SKM-1 treated with dmso at 0.1 percent for 144 hours (cell line): Measurements from ENCODE around the gene PPP2R5A.
"Not testable (repeated sequence)": the region's sequence is repeated elsewhere in the genome, so short reads cannot be mapped to it uniquely, and the experiment has no call there.

Experiments
- DNase-seq: peaks from one replicate; lab custom pipeline; 2025; ENCODE audit not compliant: unreplicated experiment; lab: John Stamatoyannopoulos, UW

Gene PPP2R5A

DNA sequence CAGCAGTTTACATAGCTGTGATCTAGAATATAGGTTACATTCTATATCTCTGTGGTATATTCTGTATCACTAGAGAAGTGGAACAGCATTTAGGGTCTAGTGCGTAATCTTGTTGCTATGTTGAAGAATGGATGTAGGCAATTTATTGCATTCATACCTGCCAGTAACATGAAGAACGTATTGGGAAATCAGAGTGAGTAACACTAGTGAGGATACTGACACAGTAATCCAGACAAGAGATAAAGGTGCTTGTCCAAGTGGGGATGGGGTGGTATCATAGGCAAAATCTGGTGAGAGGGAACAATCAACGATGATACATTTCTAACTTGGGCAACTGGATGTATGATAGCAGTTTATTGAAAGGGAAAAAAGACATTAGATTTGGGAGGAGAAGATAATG, 9.8 kb downstream of the PPP2R5A start:
- DNase-seq, result no peak

DNA sequence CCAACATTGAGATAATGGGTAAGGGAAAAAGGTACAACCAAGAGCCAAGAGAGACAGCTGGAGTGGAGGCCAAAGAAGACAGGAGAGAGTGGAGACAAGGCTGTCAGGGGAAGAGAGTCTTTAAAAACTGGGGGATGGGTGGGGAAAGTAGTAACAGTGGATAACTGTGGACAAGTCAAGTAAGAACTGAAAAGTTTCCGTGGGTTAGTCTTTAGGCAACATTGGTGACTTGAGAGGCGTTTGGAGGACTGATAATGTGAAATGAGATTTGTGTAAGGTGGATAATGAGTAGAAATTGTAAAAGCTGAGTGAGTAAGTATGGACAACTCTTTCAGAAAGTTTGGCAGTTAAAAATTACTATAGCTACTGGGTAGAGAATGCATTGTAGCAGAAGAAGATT, 10.4 kb downstream of the PPP2R5A start:
- DNase-seq, result no peak

DNA sequence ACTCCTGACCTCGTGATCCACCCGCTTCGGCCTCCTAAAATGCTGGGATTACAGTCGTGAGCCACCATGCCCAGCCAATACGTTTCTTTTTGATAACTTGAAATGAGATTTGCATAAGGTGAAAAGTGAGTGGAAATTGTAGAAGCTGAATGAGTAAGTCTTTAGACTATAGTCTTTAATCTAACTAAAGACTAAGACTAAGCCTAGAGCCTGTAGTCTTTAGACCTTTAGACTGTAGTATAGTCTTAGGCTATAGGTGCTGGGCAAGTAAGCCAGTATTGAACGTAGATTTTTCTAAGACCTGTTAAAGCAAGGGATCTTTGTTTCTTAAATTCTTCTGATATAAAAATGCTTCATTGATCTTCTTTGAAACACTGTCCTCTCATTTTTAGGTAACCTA, 12.1 kb downstream of the PPP2R5A start:
- no peak for DNase-seq

DNA sequence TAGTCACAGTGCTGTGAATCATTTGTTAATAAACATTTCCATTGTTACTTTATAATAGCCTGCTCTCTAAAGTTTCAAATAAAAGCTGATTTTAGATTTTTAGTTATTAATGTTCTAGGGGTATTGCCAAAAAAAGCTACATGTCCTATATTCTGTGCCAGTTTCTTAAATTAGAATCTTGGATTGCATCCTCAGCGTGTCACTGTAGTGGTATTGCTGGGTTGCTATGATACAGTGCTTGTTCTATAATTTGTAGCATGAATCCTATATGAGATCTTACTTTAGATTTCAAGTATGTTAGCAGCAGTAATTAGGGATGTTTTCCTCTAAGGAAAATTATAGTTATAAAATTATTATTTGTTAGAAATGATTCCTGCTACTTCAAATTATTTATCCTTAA, 16.4 kb downstream of the PPP2R5A start:
- no peak for DNase-seq

DNA sequence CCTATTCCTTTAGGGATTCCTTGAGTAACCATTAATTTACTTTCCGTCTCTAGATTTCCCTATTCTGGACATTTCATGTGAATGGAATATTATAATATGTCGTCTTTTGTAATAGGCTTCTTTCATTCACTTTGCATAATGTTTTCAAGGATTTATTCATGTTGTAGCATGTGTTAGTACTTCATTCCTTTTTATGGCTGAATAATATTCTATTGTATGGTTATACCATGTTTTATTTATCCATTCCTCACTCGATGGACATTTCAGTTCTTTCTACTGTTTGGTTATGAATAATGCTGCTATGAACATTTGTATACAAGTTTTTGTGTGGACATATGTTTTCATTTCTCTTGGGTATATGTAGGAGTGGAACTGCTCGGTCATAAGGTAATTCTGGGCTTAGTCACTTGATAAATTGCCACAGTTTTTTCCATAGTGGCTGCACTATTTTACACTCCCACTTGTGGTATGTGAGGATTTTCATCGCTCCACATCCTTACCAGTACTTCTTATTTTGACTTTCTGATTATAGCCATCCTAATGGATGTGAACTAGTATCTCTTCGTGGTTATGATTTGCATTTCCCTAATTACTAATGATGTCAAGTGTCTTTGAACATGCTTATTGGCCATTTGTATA, 17.7 kb downstream of the PPP2R5A start:
- no peak for DNase-seq

DNA sequence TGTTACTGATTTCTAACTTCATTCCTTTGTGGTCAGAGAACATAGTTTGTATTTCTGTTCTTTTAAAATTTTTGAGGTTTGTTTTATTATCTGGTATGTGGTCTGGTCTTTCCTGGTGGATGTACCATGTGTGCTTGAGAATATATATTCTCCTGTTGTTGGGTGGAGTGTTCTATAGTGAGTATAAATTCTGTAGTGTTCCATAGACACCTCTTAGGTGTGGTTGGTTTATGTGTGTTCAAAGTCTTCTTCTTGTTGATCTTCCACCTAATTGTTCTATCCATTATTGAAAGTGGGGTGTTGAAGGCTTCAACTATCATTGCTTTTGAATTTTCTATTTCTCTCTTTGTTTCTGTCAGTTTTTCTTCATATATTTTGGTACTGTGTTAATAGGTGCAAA, 20.1 kb downstream of the PPP2R5A start:
- no peak for DNase-seq

DNA sequence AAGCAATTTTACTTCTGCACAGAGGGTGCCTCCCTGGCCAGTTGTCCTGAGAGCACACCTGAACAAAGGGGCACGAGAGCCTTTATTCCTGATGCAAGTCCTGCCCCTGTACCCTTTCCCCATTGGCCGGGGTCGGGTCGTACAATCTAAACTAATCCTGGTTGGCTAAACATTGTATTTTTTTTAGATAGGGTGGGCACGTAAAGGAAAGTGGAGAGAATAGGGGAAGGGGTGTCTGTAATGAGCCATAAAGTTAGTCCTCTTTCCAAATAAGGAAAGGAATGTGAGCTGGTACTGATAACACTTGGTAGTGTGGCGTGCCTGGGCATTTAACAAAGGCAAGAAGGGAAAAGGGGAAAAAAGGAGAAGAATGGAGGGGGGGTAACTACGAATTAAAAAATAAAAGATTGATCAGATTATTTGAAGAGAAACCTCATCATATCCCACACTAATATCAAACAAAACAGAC, 20.8 kb downstream of the PPP2R5A start:
- DNase-seq, result not testable (repeated sequence)

DNA sequence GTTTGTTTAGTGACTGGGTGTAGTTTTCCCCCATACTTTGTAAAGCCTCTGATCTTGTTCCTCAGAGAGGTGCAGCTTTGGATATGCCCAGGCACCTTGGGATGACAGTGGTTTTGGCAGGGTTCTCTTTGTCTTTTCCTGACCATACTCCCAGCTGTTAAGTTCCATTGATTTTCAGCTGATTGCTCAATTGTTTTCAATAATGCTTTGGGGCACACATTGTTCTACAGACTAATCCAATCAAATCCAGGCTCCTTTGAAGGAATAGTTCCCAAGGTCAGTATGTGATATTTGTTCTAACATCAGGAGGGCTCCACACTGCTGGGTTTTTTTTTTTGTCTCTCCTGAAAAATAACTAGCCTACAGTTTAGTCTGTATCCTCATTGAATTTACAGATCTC, 24.8 kb downstream of the PPP2R5A start:
- DNase-seq, result no peak

DNA sequence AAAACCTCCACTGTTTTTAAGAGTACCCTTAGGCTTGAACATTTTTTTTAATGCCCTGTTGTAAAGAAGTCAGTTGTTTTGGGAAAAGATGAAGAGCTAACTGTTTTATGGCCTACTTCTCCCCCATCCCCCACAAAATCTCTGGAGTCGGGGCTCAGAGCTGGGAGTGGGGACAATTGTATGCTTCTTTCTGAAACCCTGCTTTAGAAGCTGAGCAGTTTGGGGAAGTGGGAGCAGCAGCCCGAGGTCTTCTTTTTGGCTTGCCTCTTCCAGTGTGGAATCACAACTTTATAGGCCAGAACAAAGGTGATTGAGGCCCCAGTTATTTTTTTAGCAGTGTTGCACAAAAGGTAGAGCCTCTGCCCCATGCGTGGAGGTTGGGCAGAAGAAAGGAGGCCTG, 25.2 kb downstream of the PPP2R5A start:
- no peak for DNase-seq

DNA sequence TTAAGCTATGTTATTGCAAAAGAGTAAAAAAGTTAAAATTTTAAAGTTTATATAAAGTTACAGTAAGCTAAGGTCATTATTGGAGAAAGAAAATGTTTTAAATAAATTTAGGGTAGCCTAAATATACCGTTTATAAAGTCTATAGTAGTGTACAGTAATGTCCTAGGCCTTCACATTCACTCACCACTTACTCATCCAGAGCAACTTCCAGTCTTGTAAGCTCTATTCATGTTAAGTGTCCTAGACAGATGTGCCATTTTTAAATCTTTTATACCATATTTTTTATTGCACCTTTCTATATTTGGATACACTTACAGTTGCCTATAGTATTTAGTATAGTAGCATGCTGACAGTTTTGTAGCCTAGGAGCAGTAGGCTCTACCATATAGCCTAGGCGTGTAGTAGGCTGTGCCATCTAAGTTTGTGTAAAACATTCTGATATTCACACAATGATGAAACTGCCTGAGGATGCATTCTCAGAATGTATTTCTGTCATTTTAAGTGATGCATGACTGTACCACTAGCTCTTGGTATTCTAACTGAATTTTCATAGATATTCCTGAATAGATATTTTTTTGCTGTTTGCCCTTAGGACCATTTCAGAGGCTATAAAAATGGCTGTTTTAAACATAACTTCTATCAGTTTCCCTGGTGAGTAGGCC, 26.8 kb downstream of the PPP2R5A start:
- no peak for DNase-seq

DNA sequence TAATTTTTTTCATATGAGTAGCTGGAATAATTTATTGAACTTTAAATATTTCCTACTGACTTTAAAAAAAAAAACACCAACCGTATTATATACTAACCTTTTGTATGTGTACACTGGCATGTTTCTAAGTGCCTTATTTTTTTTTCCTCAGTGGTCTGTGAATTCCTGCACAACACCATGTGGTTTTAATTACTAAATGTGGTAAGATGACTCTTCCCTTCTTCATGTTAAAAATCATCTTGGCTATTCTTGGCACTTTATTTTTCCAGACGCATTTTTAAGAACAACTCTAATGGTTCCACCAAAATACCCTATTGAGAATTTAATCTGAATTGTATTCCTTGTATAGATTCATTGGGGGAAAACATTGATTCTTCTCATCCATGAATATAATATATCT, 28.4 kb downstream of the PPP2R5A start:
- DNase-seq, result no peak

DNA sequence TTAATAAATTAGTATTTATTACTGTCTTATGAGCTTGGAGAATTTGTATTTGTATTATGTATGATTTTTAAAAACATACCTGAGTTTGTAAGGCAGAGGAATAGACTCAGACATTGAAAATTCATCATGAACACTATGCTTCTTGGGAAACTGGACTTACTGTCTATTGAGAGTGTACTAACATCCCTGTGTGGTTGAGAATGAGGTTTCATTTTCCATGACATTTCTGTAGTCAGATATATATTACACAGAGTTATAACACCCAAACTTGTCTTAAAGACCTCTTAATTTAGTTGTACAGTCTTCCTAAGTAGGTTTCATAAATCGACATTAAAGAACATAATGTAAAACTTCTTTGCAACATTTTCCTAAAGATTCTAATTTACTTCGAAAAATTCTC, 30.0 kb downstream of the PPP2R5A start:
- no peak for DNase-seq

DNA sequence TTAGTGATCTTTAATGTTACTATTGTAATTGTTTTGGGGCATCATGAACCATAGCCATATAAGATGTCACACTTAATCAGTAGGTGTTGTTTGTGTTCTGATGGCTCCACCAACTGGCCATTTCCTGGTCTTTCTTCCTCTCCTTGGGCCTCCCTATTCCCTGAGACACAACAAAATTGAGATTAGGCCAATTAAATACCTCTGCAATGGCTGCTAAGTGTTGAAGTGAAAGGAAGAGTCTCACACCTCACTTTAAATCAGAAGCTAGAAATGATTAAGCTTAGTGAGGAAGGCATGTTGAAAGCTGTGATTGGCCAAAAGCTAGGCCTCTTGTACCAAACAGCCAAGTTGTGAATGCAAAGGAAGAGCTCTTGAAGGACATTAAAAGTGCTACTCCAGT, 30.7 kb downstream of the PPP2R5A start:
- no peak for DNase-seq

DNA sequence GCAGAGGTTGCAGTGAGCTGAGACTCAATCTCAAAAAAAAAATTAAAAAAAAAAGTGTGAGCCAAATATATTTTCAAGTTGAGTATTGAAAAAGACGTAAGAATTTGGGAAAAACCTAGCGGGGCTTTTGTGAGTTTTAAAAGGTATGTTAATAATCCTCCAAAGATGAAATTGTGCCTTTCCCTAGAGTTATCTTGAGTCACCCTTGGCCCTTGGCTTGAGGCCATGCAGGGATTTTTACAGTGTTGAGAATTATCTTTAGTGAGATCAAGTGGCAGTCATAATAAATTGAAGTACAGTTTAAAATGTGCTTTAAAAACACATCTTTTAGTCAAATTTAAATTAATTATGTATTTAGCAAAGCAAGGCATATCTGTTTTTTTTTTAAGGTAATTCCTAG, 32.7 kb downstream of the PPP2R5A start:
- no peak for DNase-seq

DNA sequence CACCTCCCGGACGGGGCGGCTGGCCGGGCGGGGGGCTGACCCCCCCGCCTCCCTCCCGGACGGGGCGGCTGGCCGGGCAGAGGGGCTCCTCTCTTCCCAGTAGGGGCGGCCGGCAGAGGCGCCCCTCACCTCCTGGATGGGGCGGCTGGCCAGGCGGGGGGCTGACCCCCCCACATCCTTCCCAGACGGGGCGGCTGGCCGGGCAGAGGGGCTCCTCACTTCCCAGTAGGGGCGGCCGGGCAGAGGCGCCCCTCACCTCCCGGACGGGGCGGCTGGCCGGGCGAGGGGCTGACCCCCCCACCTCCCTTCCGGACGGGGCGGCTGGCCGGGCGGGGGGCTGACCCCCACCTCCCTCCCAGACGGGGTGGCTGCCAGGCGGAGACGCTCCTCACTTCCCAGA, 35.8 kb downstream of the PPP2R5A start:
- DNase-seq, result not testable (repeated sequence)

DNA sequence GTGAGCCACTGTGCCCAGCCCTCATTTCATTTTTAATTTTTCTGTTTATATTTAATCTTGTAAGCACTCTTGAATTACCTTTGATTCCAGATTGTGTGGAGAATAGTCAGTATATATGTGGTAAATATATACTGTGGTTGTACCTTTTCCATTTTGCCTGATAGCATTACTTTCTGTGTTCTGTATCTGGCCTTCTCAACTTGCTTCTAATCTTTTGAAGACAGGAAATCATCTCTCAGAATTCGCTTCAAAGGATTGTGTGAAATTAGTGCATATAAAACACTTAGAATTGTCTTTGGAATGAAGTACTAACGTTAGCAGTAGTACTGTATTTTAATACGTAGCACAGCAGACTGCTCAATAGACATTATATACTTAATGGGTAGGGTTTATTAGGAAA, 37.9 kb downstream of the PPP2R5A start:
- no peak for DNase-seq

DNA sequence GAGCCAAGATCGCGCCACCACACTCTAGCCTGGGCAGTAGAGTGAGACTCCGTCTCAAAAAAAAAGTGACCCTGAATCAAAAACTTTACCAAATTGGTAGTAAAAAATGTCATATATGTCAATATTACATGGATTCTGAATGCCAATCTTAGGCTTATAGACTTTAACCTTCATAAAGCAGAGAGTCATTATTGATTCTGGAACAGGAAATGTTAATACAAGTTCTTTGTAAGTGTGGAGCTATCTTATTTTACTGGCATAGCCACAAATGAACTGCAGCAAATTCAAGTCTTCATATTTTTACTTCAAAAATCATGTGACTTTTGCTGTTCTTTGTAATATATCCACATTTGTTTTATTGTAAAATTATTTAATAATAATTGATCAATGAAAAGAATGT, 41.3 kb downstream of the PPP2R5A start:
- DNase-seq, result no peak

DNA sequence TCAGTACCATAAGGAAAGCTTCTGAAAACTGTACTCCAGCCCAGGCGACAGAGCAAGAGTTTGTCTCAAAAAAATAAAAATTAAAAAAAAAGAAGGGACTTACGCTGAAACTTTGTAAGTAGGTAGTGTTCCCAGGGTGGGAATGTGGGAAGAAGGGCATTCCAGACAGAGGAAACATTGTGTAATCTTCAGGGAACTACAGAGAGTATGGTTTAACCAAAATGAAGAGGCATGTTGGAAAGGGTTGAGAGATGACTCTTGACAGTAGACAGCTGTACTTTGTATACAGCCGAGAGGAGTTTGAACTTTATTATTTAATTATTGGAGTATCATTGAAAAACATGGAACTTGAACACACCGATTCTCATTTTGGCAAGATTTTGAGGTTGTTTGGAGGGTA, 43.0 kb downstream of the PPP2R5A start:
- DNase-seq, result no peak

DNA sequence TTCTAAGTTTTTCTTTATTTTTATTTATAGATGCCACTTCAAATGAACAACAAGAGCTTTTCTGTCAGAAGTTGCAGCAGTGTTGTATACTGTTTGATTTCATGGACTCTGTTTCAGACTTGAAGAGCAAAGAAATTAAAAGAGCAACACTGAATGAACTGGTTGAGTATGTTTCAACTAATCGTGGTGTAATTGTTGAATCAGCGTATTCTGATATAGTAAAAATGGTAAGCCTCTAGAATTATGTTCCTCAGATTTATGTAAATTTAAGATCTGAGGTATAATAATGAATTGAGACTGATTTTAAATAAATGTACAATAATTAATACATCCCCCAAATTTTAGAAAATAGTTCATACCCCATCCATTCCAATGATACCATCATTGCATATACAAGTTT, 43.9 kb downstream of the PPP2R5A start:
- DNase-seq, result no peak

DNA sequence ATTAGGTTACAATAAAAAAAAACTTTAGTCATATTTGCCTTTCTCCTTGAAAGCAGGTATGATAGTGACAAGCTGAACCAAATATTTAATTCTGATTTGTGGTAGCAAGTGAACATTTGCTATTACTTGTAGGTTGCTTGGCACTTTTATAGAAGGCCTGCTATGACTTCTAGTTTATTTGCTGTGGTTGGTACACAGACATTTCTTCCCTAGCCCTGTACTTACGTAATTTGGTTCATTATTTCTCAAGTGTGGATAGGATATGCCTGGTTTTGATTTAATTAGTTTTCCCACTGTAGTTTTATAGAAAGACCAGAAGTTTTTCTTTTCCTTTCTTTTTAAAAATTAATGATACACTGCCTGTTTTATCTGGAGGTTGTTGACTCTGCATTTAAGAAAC, 55.9 kb downstream of the PPP2R5A start:
- no peak for DNase-seq

DNA sequence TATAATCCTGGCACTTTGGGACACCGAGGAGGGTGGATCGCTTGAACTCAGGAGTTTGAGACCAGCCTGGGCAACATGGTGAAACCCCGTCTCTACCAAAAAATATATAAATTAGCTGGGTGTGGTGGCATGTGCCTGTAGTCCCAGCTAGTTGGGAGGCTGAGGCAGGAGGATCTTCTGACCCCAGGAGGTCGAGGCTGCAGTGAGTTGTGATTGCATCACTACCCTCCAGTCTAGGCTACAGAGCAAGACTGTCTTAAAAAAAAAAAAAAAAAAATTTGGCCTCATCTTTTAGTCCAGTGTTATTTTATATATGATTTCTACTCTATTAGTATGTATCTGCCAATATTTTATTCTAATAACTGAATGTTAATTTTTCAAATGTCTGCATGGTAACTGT, 59.7 kb downstream of the PPP2R5A start:
- no peak for DNase-seq

DNA sequence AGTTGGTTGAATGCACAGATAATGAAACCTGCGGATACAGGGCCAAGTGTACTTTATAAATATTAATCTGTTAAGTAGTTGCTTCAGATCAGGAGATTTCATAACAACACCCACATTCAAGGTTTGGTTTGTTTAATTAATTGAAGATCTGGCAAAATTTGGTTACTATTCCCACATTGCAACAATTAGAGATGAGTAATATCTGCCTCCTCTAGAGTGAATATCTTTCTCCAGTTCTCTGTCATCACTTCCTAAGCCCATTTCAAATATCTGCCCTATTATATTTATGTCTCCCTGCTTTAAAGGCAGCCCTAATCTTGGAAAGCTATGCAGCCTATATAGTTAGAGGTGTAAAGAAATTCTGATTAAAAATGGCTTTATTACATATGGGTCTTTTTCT, 61.4 kb downstream of the PPP2R5A start:
- DNase-seq, result no peak
